Thyroid gland (tissue), 4 donors: ENCODE results near the gene ITGA8.

Experiments used
- POLR2A ChIP-seq, 2 donors: fragments of 450-650 bp; IDR thresholded peaks; one replicate each; pipeline ENCODE4 v1.6.1; 2017; ENCODE audit warnings: antibody characterized with exemption in 2 of 2, mild to moderate bottlenecking in 2 of 2, moderate library complexity in 1 of 2
- TF ChIP-seq, protein P1 (sequence below), 6 experiments: fragments of 200-600 bp in 3 of 6; fragments of 450-650 bp in 3 of 6; sonication (generic) in 3 of 6; IDR thresholded peaks; one replicate each; pipeline ENCODE4 v1.5.1; 2016 to 2019; ENCODE audit warnings: antibody characterized with exemption in 6 of 6, mild to moderate bottlenecking in 2 of 6, inconsistent platforms in 1 of 6, moderate library complexity in 1 of 6

GRCh38 chr10:15740261-15740660 is 20.5 kb upstream of the ITGA8 start:
- TF ChIP-seq, protein P1, sequence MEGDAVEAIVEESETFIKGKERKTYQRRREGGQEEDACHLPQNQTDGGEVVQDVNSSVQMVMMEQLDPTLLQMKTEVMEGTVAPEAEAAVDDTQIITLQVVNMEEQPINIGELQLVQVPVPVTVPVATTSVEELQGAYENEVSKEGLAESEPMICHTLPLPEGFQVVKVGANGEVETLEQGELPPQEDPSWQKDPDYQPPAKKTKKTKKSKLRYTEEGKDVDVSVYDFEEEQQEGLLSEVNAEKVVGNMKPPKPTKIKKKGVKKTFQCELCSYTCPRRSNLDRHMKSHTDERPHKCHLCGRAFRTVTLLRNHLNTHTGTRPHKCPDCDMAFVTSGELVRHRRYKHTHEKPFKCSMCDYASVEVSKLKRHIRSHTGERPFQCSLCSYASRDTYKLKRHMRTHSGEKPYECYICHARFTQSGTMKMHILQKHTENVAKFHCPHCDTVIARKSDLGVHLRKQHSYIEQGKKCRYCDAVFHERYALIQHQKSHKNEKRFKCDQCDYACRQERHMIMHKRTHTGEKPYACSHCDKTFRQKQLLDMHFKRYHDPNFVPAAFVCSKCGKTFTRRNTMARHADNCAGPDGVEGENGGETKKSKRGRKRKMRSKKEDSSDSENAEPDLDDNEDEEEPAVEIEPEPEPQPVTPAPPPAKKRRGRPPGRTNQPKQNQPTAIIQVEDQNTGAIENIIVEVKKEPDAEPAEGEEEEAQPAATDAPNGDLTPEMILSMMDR (IDR thresholded peaks at IDR 0.05): no peak
- no peak for TF ChIP-seq POLR2A (IDR thresholded peaks at IDR 0.05)
